IMR-90 (cell line): ENCODE results near the gene RNF112. TPM values are rescaled to one million over a fixed set of nuclear protein-coding genes. Genes with fewer than 3 reads are reported as not detected.

Source experiments
- ATAC-seq: fragments of 200-7000 bp; cut with Tn5 transposase; 2 replicates; pipeline ENCODE4 v1.9.1; 2020; ENCODE audit warnings: low read depth, mild to moderate bottlenecking, moderate library complexity
- BruUV-seq: library from RNA; stranded (reverse); fragments of 400-500 nt; replicated peaks from 2 replicates; lab custom pipeline; 2021; lab: Mats Ljungman, UMichigan
- CTCF ChIA-PET: fragments of 300-600 bp; formaldehyde crosslinking; extraction: SDS; loops from one replicate; lab custom pipeline; 2021; ENCODE audit warnings: antibody characterized with exemption; lab: Yijun Ruan, JAX
- POLR2A ChIA-PET: fragments of 300-600 bp; sonication (Branson Sonifier 250); formaldehyde crosslinking; loops from one replicate; lab custom pipeline; 2022; ENCODE audit warnings: antibody characterized with exemption; ENCODE audit not compliant: unreplicated experiment; lab: Charles Lee
- DNase-seq: peaks from one replicate; pipeline ENCODE4 v3.0.0; 2013
- H2AFZ ChIP-seq: replicated peaks from 2 replicates; pipeline ENCODE3; 2013; ENCODE audit warnings: low read length, mild to moderate bottlenecking; ENCODE audit not compliant: poor library complexity
- H2AK5ac ChIP-seq: 2 replicates; pipeline ENCODE4 v1.6.1; 2013; ENCODE audit warnings: low read depth, low read length, inconsistent platforms
- H2AK9ac ChIP-seq: replicated peaks from 2 replicates; pipeline ENCODE3; 2013; ENCODE audit warnings: mild to moderate bottlenecking, low read depth, low read length, moderate library complexity; ENCODE audit not compliant: poor library complexity
- H2BK120ac ChIP-seq: 2 replicates; pipeline ENCODE4 v1.6.1; 2013; ENCODE audit warnings: low read depth, low read length, inconsistent platforms
- H2BK15ac ChIP-seq: 3 replicates; pipeline ENCODE4 v1.6.1; 2013; ENCODE audit warnings: low read depth, low read length, inconsistent platforms
- H2BK20ac ChIP-seq: 2 replicates; pipeline ENCODE4 v1.6.1; 2013; ENCODE audit warnings: low read depth, mild to moderate bottlenecking, inconsistent platforms, low read length, moderate library complexity
- H2BK5ac ChIP-seq: 2 replicates; pipeline ENCODE4 v1.6.1; 2013; ENCODE audit warnings: mild to moderate bottlenecking, low read depth, low read length, inconsistent platforms; ENCODE audit not compliant: poor library complexity, severe bottlenecking
- H3K14ac ChIP-seq: replicated peaks from 2 replicates; pipeline ENCODE4 v1.6.1; 2013; ENCODE audit warnings: low read depth, low read length, inconsistent platforms
- H3K18ac ChIP-seq: 2 replicates; pipeline ENCODE4 v1.6.1; 2013; ENCODE audit warnings: low read depth, low read length, control low read depth
- H3K23ac ChIP-seq: 2 replicates; pipeline ENCODE4 v1.6.1; 2013; ENCODE audit warnings: low read depth, low read length, inconsistent platforms
- H3K27ac ChIP-seq: 2 replicates; pipeline ENCODE4 v1.5.1; 2013; ENCODE audit warnings: mild to moderate bottlenecking, control low read depth, low read length; ENCODE audit not compliant: insufficient read depth
- H3K27me3 ChIP-seq: 2 replicates; pipeline ENCODE4 v1.6.1; 2013; ENCODE audit warnings: low read length; ENCODE audit not compliant: control insufficient read depth, insufficient read depth
- H3K36me3 ChIP-seq: 2 replicates; pipeline ENCODE4 v1.6.1; 2013; ENCODE audit warnings: low read length, mixed read lengths; ENCODE audit not compliant: control insufficient read depth, insufficient read depth
- H3K4ac ChIP-seq: 2 replicates; pipeline ENCODE4 v1.6.1; 2013; ENCODE audit warnings: low read depth, low read length, inconsistent platforms
- H3K4me1 ChIP-seq: 2 replicates; pipeline ENCODE4 v1.6.1; 2013; ENCODE audit warnings: low read length, mixed read lengths; ENCODE audit not compliant: control insufficient read depth, insufficient read depth
- H3K4me2 ChIP-seq: 2 replicates; pipeline ENCODE4 v1.6.1; 2013; ENCODE audit warnings: low read depth, mild to moderate bottlenecking, control low read depth, low read length, moderate library complexity
- H3K4me3 ChIP-seq: 2 replicates; pipeline ENCODE4 v1.5.1; 2013; ENCODE audit warnings: low read depth, mild to moderate bottlenecking, control low read depth, low read length, moderate library complexity; ENCODE audit not compliant: insufficient read depth
- H3K56ac ChIP-seq: 2 replicates; pipeline ENCODE4 v1.6.1; 2013; ENCODE audit warnings: low read length, inconsistent platforms; ENCODE audit not compliant: insufficient read depth; ENCODE audit errors: extremely low read depth
- H3K79me1 ChIP-seq, 2 experiments: 2 replicates each; pipeline ENCODE4 v1.6.1; 2013; ENCODE audit warnings: low read length in 2 of 2, inconsistent platforms in 1 of 2, low read depth in 1 of 2
- H3K9ac ChIP-seq: 2 replicates; pipeline ENCODE4 v1.6.1; 2013; ENCODE audit warnings: low read depth, low read length, control low read depth
- H3K9me1 ChIP-seq: 2 replicates; pipeline ENCODE4 v1.6.1; 2013; ENCODE audit warnings: low read length, inconsistent platforms; ENCODE audit not compliant: insufficient read depth
- H3K9me3 ChIP-seq: 2 replicates; pipeline ENCODE4 v1.6.1; 2013; ENCODE audit warnings: low read length; ENCODE audit not compliant: control insufficient read depth, insufficient read depth
- H4K20me1 ChIP-seq: 2 replicates; pipeline ENCODE4 v1.6.1; 2013; ENCODE audit warnings: low read length, inconsistent platforms; ENCODE audit not compliant: insufficient read depth
- H4K5ac ChIP-seq: 2 replicates; pipeline ENCODE4 v1.6.1; 2013; ENCODE audit warnings: mild to moderate bottlenecking, low read depth, low read length, control low read depth
- H4K8ac ChIP-seq, 2 experiments: 2 replicates each; pipeline ENCODE4 v1.6.1; 2013; ENCODE audit warnings: low read depth in 2 of 2, low read length in 2 of 2, control low read depth in 1 of 2, inconsistent platforms in 1 of 2
- H4K91ac ChIP-seq: 2 replicates; pipeline ENCODE4 v1.6.1; 2013; ENCODE audit warnings: low read depth, low read length, inconsistent platforms; ENCODE audit not compliant: insufficient read depth
- BHLHE40 ChIP-seq: fragments of 150-350 bp; IDR thresholded peaks from 2 replicates; pipeline ENCODE4 v1.6.1; 2016; ENCODE audit warnings: mild to moderate bottlenecking, low read depth, low read length
- CEBPB ChIP-seq: IDR thresholded peaks from 2 replicates; pipeline ENCODE4 v1.6.1; 2012; ENCODE audit warnings: low read depth, low read length, improper control_type of control experiment
- CHD1 ChIP-seq: IDR thresholded peaks from 2 replicates; pipeline ENCODE4 v1.6.1; 2012; ENCODE audit warnings: low read depth, low read length, improper control_type of control experiment
- ELK1 ChIP-seq: fragments of 150-350 bp; IDR thresholded peaks from 2 replicates; pipeline ENCODE4 v1.6.1; 2016; ENCODE audit warnings: low read depth, mild to moderate bottlenecking, low read length, moderate library complexity, borderline replicate concordance
- FOS ChIP-seq: fragments of 150-350 bp; IDR thresholded peaks from 2 replicates; pipeline ENCODE4 v1.6.1; 2016; ENCODE audit warnings: low read depth, low read length
- MAFK ChIP-seq: IDR thresholded peaks from 2 replicates; pipeline ENCODE4 v1.6.1; 2012; ENCODE audit warnings: low read depth, low read length, improper control_type of control experiment
- MXI1 ChIP-seq: IDR thresholded peaks from 2 replicates; pipeline ENCODE4 v1.6.1; 2012; ENCODE audit warnings: low read depth, mild to moderate bottlenecking, low read length, moderate library complexity, borderline replicate concordance
- POLR2A ChIP-seq: IDR thresholded peaks from 2 replicates; pipeline ENCODE4 v1.6.1; 2012; ENCODE audit warnings: mild to moderate bottlenecking, low read depth, low read length
- RAD21 ChIP-seq: IDR thresholded peaks from 2 replicates; pipeline ENCODE4 v1.6.1; 2012; ENCODE audit warnings: low read length, improper control_type of control experiment
- RCOR1 ChIP-seq: IDR thresholded peaks from 2 replicates; pipeline ENCODE4 v1.6.1; 2012; ENCODE audit warnings: mild to moderate bottlenecking, low read length, improper control_type of control experiment; ENCODE audit not compliant: insufficient replicate concordance
- RFX5 ChIP-seq: IDR thresholded peaks from 2 replicates; pipeline ENCODE4 v1.8.0; 2012; ENCODE audit warnings: low read depth, mild to moderate bottlenecking, low read length, moderate library complexity
- SMC3 ChIP-seq: fragments of 150-350 bp; IDR thresholded peaks from 2 replicates; pipeline ENCODE4 v1.6.1; 2016; ENCODE audit warnings: low read depth, mild to moderate bottlenecking, antibody characterized with exemption, low read length, moderate library complexity
- WGBS, 2 experiments: methylation state at CpG; one replicate each; pipeline versions ENCODE4 v1.1.5 to v1.1.7; 2013; ENCODE audit warnings: missing lambda C conversion rate in 2 of 2; ENCODE audit not compliant: insufficient read length in 1 of 2; ENCODE audit errors: extremely low coverage in 2 of 2; 5-methylcytosine and 5-hydroxymethylcytosine counted together
- dilution Hi-C: fragments of 300-500 bp; cut with HindIII; formaldehyde crosslinking; loops from one replicate; pipeline ENCODE4 v1.14.3; 2018; ENCODE audit warnings: low sequenced_read_pairs; ENCODE audit not compliant: unreplicated experiment
- in situ Hi-C: fragments of 300-500 bp; cut with MboI; formaldehyde crosslinking; loops from 3 replicates; pipeline ENCODE4 v1.14.3; 2019; ENCODE audit warnings: low sequenced_read_pairs, inconsistent platforms, mixed read lengths
- intact Hi-C: fragments of 100-400 bp; cut with micrococcal nuclease; formaldehyde crosslinking; loops from 2 replicates; pipeline ENCODE4 v1.10.0; 2022
- polyA plus RNA-seq, 3 experiments: library from polyadenylated mRNA; depleted of rRNA; stranded (reverse); fragments of >200 nt; gene quantifications; 2 replicates each; pipeline ENCODE4 v1.2.3, GENCODE V29; 2012; ENCODE audit warnings: low replicate concordance in 1 of 3
- total RNA-seq: library from RNA; depleted of rRNA; stranded (reverse); fragments of >200 nt; gene quantifications from 2 replicates; pipeline ENCODE4 v1.2.3, GENCODE V29; 2012
- TF ChIP-seq, protein P1 (sequence below): conservative IDR thresholded peaks from 2 replicates; pipeline ENCODE4 v1.5.1; 2012; ENCODE audit warnings: mild to moderate bottlenecking, low read depth, low read length, improper control_type of control experiment
- TF ChIP-seq, protein P2 (sequence below): fragments of 150-350 bp; IDR thresholded peaks from 2 replicates; pipeline ENCODE4 v1.6.1; 2017; ENCODE audit warnings: mild to moderate bottlenecking, antibody characterized with exemption, low read length, low read depth

RNF112 gene
- total and polyA plus RNA-seq, 2 of the 4 experiments (the other 2 are of a cell fraction): 2.5 to 5.7 TPM

DNA sequence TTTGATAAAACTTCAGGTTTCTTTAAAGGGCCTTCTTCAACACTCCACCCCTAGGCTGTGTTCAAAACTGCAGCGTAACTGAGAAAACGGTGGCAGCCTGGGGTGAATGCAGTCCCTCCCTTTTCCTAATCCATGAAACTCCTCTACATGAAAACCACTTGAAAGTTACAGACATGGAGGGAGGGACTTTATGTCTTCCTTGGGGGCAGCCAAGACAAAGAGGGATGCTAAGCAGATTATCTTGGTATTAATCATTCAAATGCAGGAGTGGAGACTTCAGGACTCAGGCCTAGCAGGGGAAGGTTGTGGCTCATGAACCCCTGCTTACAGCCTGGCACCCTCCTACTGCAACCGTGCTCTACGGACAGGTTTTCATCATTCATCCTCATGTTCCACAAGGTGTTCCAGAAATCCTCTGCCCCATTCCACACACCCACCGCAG is 46.8 kb downstream of the RNF112 start:
- no peak overlapping the region for H3K18ac ChIP-seq
- H2AK5ac ChIP-seq: no peak overlapping the region
- H3K9me1 ChIP-seq: no peaks in the 10 kb centered on the region
- H2BK15ac ChIP-seq: no peak overlapping the region
- H3K9me3 ChIP-seq: no peaks in the 10 kb centered on the region
- H3K27me3 ChIP-seq: peaks cover 39% of the 10 kb centered on the region
- no peaks in the 10 kb centered on the region for H3K79me1 ChIP-seq
- no peak overlapping the region for H3K56ac ChIP-seq
- in situ Hi-C loops (no loop called here), intact Hi-C loops (no loop called here), dilution Hi-C loops (no loop called here)
- no TSS peak for BruUV-seq
- ATAC-seq: no peak
- H2AFZ ChIP-seq: peak overlapping the region; percentile 43
- no peak overlapping the region for H3K4me3 ChIP-seq
- H3K9ac ChIP-seq: no peak overlapping the region
- H4K5ac ChIP-seq: no peak overlapping the region
- TF ChIP-seq, protein P1, sequence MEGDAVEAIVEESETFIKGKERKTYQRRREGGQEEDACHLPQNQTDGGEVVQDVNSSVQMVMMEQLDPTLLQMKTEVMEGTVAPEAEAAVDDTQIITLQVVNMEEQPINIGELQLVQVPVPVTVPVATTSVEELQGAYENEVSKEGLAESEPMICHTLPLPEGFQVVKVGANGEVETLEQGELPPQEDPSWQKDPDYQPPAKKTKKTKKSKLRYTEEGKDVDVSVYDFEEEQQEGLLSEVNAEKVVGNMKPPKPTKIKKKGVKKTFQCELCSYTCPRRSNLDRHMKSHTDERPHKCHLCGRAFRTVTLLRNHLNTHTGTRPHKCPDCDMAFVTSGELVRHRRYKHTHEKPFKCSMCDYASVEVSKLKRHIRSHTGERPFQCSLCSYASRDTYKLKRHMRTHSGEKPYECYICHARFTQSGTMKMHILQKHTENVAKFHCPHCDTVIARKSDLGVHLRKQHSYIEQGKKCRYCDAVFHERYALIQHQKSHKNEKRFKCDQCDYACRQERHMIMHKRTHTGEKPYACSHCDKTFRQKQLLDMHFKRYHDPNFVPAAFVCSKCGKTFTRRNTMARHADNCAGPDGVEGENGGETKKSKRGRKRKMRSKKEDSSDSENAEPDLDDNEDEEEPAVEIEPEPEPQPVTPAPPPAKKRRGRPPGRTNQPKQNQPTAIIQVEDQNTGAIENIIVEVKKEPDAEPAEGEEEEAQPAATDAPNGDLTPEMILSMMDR: no peak
- TF ChIP-seq RAD21 (no peak), CEBPB (no peak), POLR2A (no peak), RCOR1 (no peak), SMC3 (no peak), MXI1 (no peak), CHD1 (no peak), BHLHE40 (no peak), MAFK (no peak), FOS (no peak), RFX5 (no peak), ELK1 (no peak)
- TF ChIP-seq, protein P2, sequence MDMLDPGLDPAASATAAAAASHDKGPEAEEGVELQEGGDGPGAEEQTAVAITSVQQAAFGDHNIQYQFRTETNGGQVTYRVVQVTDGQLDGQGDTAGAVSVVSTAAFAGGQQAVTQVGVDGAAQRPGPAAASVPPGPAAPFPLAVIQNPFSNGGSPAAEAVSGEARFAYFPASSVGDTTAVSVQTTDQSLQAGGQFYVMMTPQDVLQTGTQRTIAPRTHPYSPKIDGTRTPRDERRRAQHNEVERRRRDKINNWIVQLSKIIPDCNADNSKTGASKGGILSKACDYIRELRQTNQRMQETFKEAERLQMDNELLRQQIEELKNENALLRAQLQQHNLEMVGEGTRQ: no peak
- ChIA-PET CTCF (interaction anchor here (1.2 kb wide), 1 partner anchor 10 kb away, joined by 3 read pairs; no protein-coding TSS in a partner anchor), POLR2A (no interaction called here)
- no peak overlapping the region for H4K91ac ChIP-seq
- WGBS, 2 experiments: 60% methylated on average over 3 of the region's 5 CpGs; no CpG with 5 or more reads in 1 of the 2 experiments
- no peak overlapping the region for H3K23ac ChIP-seq
- DNase-seq: no peak
- H4K8ac ChIP-seq: no peak overlapping the region
- no peak overlapping the region for H3K4ac ChIP-seq
- no peak overlapping the region for H2BK20ac ChIP-seq
- no peak overlapping the region for H3K4me2 ChIP-seq
- H2BK120ac ChIP-seq: no peak overlapping the region
- H3K14ac ChIP-seq: no peak overlapping the region
- no peaks in the 10 kb centered on the region for H4K20me1 ChIP-seq
- no peak overlapping the region for H3K27ac ChIP-seq
- H2BK5ac ChIP-seq: no peak overlapping the region
- no peak overlapping the region for H2AK9ac ChIP-seq
- no peaks in the 10 kb centered on the region for H3K36me3 ChIP-seq
- no peaks in the 10 kb centered on the region for H3K4me1 ChIP-seq
